WTC11 (cell line): ENCODE data around the gene NAGA.

ENCODE experiments used
- ATF3 ChIP-seq: sonication (generic); formaldehyde crosslinking; conservative IDR thresholded peaks from 2 replicates; pipeline ENCODE4 v1.8.1; 2022; ENCODE audit warnings: mild to moderate bottlenecking, missing genetic modification reagents
- CBFB ChIP-seq: sonication (generic); formaldehyde crosslinking; IDR thresholded peaks from 2 replicates; pipeline ENCODE4 v1.8.1; 2022; ENCODE audit warnings: mild to moderate bottlenecking, low read depth, missing genetic modification reagents
- CREM ChIP-seq: sonication (generic); formaldehyde crosslinking; IDR thresholded peaks from 2 replicates; pipeline ENCODE4 v1.8.1; 2022; ENCODE audit warnings: mild to moderate bottlenecking, missing genetic modification reagents, moderate library complexity
- CTCF ChIP-seq: fragments of 200-600 bp; IDR thresholded peaks from 2 replicates; pipeline ENCODE4 v1.8.0; 2022; ENCODE audit warnings: antibody characterized with exemption
- FOXK1 ChIP-seq: sonication (generic); formaldehyde crosslinking; IDR thresholded peaks from 2 replicates; pipeline ENCODE4 v1.8.0; 2022; ENCODE audit warnings: mild to moderate bottlenecking, moderate library complexity, missing genetic modification reagents
- IRF2 ChIP-seq: sonication (generic); formaldehyde crosslinking; IDR thresholded peaks from 2 replicates; pipeline ENCODE4 v1.8.0; 2022; ENCODE audit warnings: low read depth, missing genetic modification reagents, borderline replicate concordance
- JUN ChIP-seq: sonication (generic); formaldehyde crosslinking; IDR thresholded peaks from 2 replicates; pipeline ENCODE4 v1.8.0; 2023; ENCODE audit warnings: mild to moderate bottlenecking, missing genetic modification reagents
- TEAD4 ChIP-seq: sonication (generic); formaldehyde crosslinking; IDR thresholded peaks from 2 replicates; pipeline ENCODE4 v1.8.0; 2022; ENCODE audit warnings: mild to moderate bottlenecking, missing genetic modification reagents
- USF1 ChIP-seq: sonication (generic); formaldehyde crosslinking; IDR thresholded peaks from 2 replicates; pipeline ENCODE4 v1.8.0; 2022; ENCODE audit warnings: mild to moderate bottlenecking, missing genetic modification reagents
- ZNF232 ChIP-seq: sonication (generic); formaldehyde crosslinking; IDR thresholded peaks from 2 replicates; pipeline ENCODE4 v1.8.0; 2022; ENCODE audit warnings: mild to moderate bottlenecking, missing genetic modification reagents

GRCh38 chr22:42050641-42051180 is 19.9 kb downstream of the NAGA start:
- no peak for TF ChIP-seq CTCF
- TF ChIP-seq ATF3 (CRISPR knock-in tag): no peak
- TF ChIP-seq JUN (CRISPR knock-in tag): no peak
- no peak for TF ChIP-seq CREM
- TF ChIP-seq CBFB (CRISPR knock-in tag): no peak
- TF ChIP-seq FOXK1 (CRISPR knock-in tag): no peak
- no peak for TF ChIP-seq USF1
- TF ChIP-seq ZNF232: no peak
- TF ChIP-seq TEAD4: no peak
- TF ChIP-seq IRF2 (CRISPR knock-in tag): no peak
